ENCODE measurements around the gene PDZRN4.

GRCh38 chr12:41304526-41304925 lies 116.4 kb downstream of the PDZRN4 start:
- TF ChIP-seq CTCF (IDR thresholded peaks at IDR 0.05) (no peak), MAFK (IDR thresholded peaks at IDR 0.05; ENCODE audit: partially characterized antibody) (no peak), ZNF302 (CRISPR knock-in tag; IDR thresholded peaks at IDR 0.05) (no peak)
